ENCODE results near the gene POLN. TPM values are rescaled to one million over a fixed set of nuclear protein-coding genes. Genes with fewer than 3 reads are reported as not detected.

POLN gene
- total RNA-seq, 3 donors from 2014 or later (not counting 1 experiment from before 2014, with no cell fraction given): 2.6 to 6.9 (median 3.3) TPM

DNA sequence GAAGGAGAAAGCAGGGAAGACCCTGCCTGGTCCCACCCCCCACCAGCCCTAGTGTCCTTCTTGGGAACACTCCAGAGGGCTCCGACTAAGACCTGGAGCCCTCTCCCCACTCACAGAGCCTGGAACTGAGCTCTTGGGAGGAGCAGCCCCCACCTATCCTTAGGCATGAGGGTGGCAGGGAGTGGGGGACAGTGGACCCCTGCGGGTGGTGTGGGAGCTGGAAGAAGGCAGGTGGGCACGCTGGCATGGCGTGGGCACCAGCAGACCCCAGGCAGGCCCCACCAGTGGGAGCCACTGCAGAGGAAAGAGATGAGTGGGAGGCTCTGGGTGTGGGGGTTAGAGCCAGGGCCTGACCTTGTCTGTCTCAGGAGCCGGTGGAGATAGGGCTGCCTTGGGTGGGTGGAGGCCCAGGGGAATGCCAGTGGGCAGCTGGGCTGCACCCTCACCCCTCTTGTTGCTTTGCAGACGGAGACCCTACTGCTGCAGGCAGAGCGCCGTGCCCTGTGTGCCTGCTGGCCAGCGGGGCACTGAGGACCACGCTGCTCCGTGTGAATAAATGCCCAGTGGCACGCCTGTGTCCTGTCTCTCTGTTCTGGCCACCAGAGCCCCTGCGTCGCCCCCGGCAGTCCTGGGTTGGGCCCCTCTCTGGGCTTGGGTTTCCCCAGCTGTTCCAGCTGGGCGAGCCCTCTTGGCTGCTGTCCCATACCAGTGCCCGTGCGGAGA lies 198.4 kb downstream of the POLN start:
- H3K4me3 ChIP-seq (ENCODE audit: low read length): no peak overlapping the region
- no peak overlapping the region for H3K27ac Mint-ChIP-seq
- DNase-seq (no peak), ATAC-seq (no peak)
- peak overlapping the region; percentile 56 for H3K4me3 Mint-ChIP-seq
- H3K27me3 Mint-ChIP-seq (ENCODE audit: low read depth in 2 of 2): peaks cover 22 to 24% of the 10 kb centered on the region in 2 donors
- peaks cover 18% of the 10 kb centered on the region for H3K4me1 ChIP-seq (ENCODE audit: control insufficient read depth, insufficient read depth, low read length)
- no peaks in the 10 kb centered on the region for H3K9me3 ChIP-seq (ENCODE audit: control insufficient read depth, insufficient read depth, low read length)
- peaks cover 5% of the 10 kb centered on the region for H3K27me3 ChIP-seq (ENCODE audit: control insufficient read depth, insufficient read depth, low read length)
- H3K36me3 ChIP-seq (ENCODE audit: control insufficient read depth, insufficient read depth, low read length): no peaks in the 10 kb centered on the region
- no peaks in the 10 kb centered on the region for H3K4me1 Mint-ChIP-seq
- H3K9me3 Mint-ChIP-seq: no peaks in the 10 kb centered on the region
- TF ChIP-seq, protein P1, sequence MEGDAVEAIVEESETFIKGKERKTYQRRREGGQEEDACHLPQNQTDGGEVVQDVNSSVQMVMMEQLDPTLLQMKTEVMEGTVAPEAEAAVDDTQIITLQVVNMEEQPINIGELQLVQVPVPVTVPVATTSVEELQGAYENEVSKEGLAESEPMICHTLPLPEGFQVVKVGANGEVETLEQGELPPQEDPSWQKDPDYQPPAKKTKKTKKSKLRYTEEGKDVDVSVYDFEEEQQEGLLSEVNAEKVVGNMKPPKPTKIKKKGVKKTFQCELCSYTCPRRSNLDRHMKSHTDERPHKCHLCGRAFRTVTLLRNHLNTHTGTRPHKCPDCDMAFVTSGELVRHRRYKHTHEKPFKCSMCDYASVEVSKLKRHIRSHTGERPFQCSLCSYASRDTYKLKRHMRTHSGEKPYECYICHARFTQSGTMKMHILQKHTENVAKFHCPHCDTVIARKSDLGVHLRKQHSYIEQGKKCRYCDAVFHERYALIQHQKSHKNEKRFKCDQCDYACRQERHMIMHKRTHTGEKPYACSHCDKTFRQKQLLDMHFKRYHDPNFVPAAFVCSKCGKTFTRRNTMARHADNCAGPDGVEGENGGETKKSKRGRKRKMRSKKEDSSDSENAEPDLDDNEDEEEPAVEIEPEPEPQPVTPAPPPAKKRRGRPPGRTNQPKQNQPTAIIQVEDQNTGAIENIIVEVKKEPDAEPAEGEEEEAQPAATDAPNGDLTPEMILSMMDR (IDR thresholded peaks at IDR 0.05): no peak
- no peaks in the 10 kb centered on the region for H3K36me3 Mint-ChIP-seq
- no peak overlapping the region for H3K27ac ChIP-seq (ENCODE audit: low read length)
- intact Hi-C loops (cut with micrococcal nuclease): no loop called here
- WGBS (ENCODE audit: insufficient coverage): 96% methylated on average over 17 of the region's 18 CpGs

DNA sequence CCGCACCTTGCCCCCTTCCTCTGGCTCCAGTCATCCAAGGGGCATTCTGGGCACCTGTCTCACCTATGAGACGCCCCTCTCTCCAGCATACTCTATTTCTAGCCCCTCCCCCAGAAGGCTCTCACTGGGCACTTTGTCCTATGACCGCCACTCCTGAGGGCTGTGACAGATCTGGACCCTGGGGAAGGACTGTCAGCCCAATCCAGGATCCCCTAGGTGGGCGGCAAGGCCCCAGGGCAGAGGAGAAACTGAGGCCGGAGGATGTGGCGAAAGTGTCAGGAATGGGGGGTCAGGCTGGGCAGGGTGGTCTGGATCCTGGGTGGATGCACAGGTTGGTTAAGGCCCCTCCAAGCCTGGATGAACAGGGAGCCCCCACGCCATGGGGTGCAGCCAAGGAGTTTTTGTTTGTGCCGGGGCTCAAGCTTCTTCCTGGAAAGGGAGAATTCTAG lies 198.9 kb downstream of the POLN start:
- H3K4me3 ChIP-seq (ENCODE audit: low read length): no peak overlapping the region
- peaks cover 5% of the 10 kb centered on the region for H3K27me3 ChIP-seq (ENCODE audit: control insufficient read depth, insufficient read depth, low read length)
- H3K4me1 ChIP-seq (ENCODE audit: control insufficient read depth, insufficient read depth, low read length): peaks cover 18% of the 10 kb centered on the region
- WGBS (ENCODE audit: insufficient coverage): 96% methylated on average over 8 of the region's 8 CpGs
- intact Hi-C loops (cut with micrococcal nuclease): no loop called here
- H3K9me3 ChIP-seq (ENCODE audit: control insufficient read depth, insufficient read depth, low read length): no peaks in the 10 kb centered on the region
- H3K4me3 Mint-ChIP-seq: peak overlapping the region; percentile 80
- no peaks in the 10 kb centered on the region for H3K36me3 ChIP-seq (ENCODE audit: control insufficient read depth, insufficient read depth, low read length)
- no peak for DNase-seq
- H3K27ac Mint-ChIP-seq: no peak overlapping the region
- no peaks in the 10 kb centered on the region for H3K9me3 Mint-ChIP-seq
- H3K27me3 Mint-ChIP-seq (ENCODE audit: low read depth in 2 of 2): peaks cover 23 to 24% of the 10 kb centered on the region in 2 donors
- no peaks in the 10 kb centered on the region for H3K36me3 Mint-ChIP-seq
- no peaks in the 10 kb centered on the region for H3K4me1 Mint-ChIP-seq
- ATAC-seq: no peak
- no peak overlapping the region for H3K27ac ChIP-seq (ENCODE audit: low read length)
- TF ChIP-seq, protein P1 (IDR thresholded peaks at IDR 0.05): no peak

DNA sequence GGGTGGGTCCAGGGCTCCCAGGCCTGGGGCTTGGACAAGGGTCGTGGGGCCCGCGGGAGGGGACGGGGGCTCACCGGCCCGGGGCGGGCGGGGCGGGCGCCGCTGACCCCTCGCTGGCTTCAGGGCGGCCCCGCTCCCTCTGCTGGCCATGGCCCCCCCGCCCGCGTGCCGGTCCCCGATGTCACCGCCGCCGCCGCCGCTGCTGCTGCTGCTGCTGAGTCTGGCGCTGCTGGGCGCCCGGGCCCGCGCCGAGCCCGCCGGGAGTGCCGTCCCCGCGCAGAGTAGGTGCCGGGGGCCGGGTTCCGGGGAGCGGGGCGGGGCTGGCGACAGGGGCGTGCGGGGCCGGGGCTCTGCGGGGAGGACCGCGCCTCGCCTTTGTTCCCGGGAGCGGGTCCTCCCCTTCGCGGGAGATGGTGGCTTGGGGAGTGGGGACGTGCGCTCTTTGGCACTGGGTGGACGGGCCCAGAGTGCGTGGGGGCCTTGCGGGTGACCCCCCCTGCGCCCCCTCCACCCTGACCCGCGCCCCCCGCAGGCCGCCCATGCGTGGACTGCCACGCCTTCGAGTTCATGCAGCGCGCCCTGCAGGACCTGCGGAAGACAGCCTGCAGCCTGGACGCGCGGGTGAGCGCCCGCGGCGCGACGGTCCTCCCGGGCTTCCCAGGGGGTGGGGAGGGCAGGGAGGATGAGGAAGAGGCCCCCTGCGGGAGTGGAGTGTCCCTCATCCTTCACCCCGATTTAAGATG lies 199.5 kb downstream of the POLN start:
- intact Hi-C loops (cut with micrococcal nuclease): no loop called here
- WGBS (ENCODE audit: insufficient coverage): under 1% methylated on average over 80 of the region's 80 CpGs

More for the DNA sequence above, 199.5 kb downstream of the POLN start:
- TF ChIP-seq, protein P1 (IDR thresholded peaks at IDR 0.05): no peak
- H3K4me3 ChIP-seq (ENCODE audit: low read length): peak overlapping the region; percentile 54
- no peak overlapping the region for H3K27ac ChIP-seq (ENCODE audit: low read length)
- Mint-ChIP-seq H3K4me3 (peak overlapping the region; percentile 80), H3K9me3 (no peaks in the 10 kb centered on the region), H3K36me3 (no peaks in the 10 kb centered on the region), H3K27ac (no peak overlapping the region), H3K4me1 (no peaks in the 10 kb centered on the region), H3K27me3 (ENCODE audit: low read depth in 2 of 2) (peaks cover 23 to 24% of the 10 kb centered on the region in 2 donors)
- H3K36me3 ChIP-seq (ENCODE audit: control insufficient read depth, insufficient read depth, low read length): no peaks in the 10 kb centered on the region
- peaks cover 18% of the 10 kb centered on the region for H3K4me1 ChIP-seq (ENCODE audit: control insufficient read depth, insufficient read depth, low read length)
- DNase-seq (peak; percentile 31 to 54), ATAC-seq (peak; percentile 45 to 68 (median 63))
- H3K9me3 ChIP-seq (ENCODE audit: control insufficient read depth, insufficient read depth, low read length): no peaks in the 10 kb centered on the region
- peaks cover 5% of the 10 kb centered on the region for H3K27me3 ChIP-seq (ENCODE audit: control insufficient read depth, insufficient read depth, low read length)

Data from natural killer cell (primary cell).